WTC11 (cell line): Measurements from ENCODE around the gene VARS1. TPM values are rescaled to one million over a fixed set of nuclear protein-coding genes. Genes with fewer than 3 reads are reported as not detected.

Experiments used
- AR ChIP-seq: fragments of 250-450 bp; sonication (Bioruptor Pico); IDR thresholded peaks from 2 replicates; pipeline ENCODE4 v1.9.0; 2021; ENCODE audit warnings: mild to moderate bottlenecking
- FOXJ3 ChIP-seq: sonication (generic); formaldehyde crosslinking; IDR thresholded peaks from 2 replicates; pipeline ENCODE4 v1.9.0; 2021; ENCODE audit warnings: missing genetic modification reagents, mild to moderate bottlenecking, borderline replicate concordance
- FOXP1 ChIP-seq: sonication (generic); formaldehyde crosslinking; IDR thresholded peaks from 2 replicates; pipeline ENCODE4 v1.8.0; 2022; ENCODE audit warnings: missing genetic modification reagents, mild to moderate bottlenecking, moderate library complexity, borderline replicate concordance
- NFATC4 ChIP-seq: fragments of 250-450 bp; sonication (Bioruptor Pico); IDR thresholded peaks from 2 replicates; pipeline ENCODE4 v1.9.0; 2021; ENCODE audit warnings: mild to moderate bottlenecking
- NR3C1 ChIP-seq: sonication (generic); formaldehyde crosslinking; conservative IDR thresholded peaks from 2 replicates; pipeline ENCODE4 v1.8.1; 2023; ENCODE audit warnings: low read depth, mild to moderate bottlenecking, missing genetic modification reagents
- OVOL2 ChIP-seq: fragments of 250-450 bp; sonication (Bioruptor Pico); IDR thresholded peaks from 2 replicates; pipeline ENCODE4 v1.9.0; 2021; ENCODE audit warnings: mild to moderate bottlenecking, borderline replicate concordance
- PRRX2 ChIP-seq: fragments of 250-450 bp; sonication (Bioruptor Pico); IDR thresholded peaks from 2 replicates; pipeline ENCODE4 v1.8.0; 2021; ENCODE audit warnings: mild to moderate bottlenecking
- ZBTB21 ChIP-seq: sonication (generic); formaldehyde crosslinking; IDR thresholded peaks from 2 replicates; pipeline ENCODE4 v1.8.1; 2023; ENCODE audit warnings: mild to moderate bottlenecking, missing genetic modification reagents, borderline replicate concordance
- ZMAT4 ChIP-seq: fragments of 250-450 bp; sonication (Bioruptor Pico); IDR thresholded peaks from 2 replicates; pipeline ENCODE4 v1.9.0; 2021; ENCODE audit warnings: mild to moderate bottlenecking
- ZNF138 ChIP-seq: sonication (generic); formaldehyde crosslinking; conservative IDR thresholded peaks from 2 replicates; pipeline ENCODE4 v1.8.1; 2022; ENCODE audit warnings: mild to moderate bottlenecking, moderate library complexity, missing genetic modification reagents
- ZNF416 ChIP-seq: fragments of 250-450 bp; sonication (Bioruptor Pico); IDR thresholded peaks from 2 replicates; pipeline ENCODE4 v1.9.0; 2021; ENCODE audit warnings: mild to moderate bottlenecking, inconsistent platforms
- total RNA-seq: library from RNA; stranded (reverse); gene quantifications from 3 replicates; pipeline ENCODE4 v1.2.3, GENCODE V29; 2021
- TF ChIP-seq, protein P1 (sequence below): sonication (generic); formaldehyde crosslinking; IDR thresholded peaks from 2 replicates; pipeline ENCODE4 v1.8.0; 2023; ENCODE audit warnings: missing genetic modification reagents, mild to moderate bottlenecking, borderline replicate concordance
- TF ChIP-seq, protein P2 (sequence below): sonication (generic); formaldehyde crosslinking; conservative IDR thresholded peaks from 2 replicates; pipeline ENCODE4 v1.8.1; 2023; ENCODE audit warnings: mild to moderate bottlenecking, low read depth, missing genetic modification reagents, moderate library complexity
- TF ChIP-seq, protein P3 (sequence below): sonication (generic); formaldehyde crosslinking; IDR thresholded peaks from 2 replicates; pipeline ENCODE4 v1.8.1; 2023; ENCODE audit warnings: mild to moderate bottlenecking, missing genetic modification reagents, moderate library complexity
- TF ChIP-seq, protein P4 (sequence below): sonication (generic); formaldehyde crosslinking; IDR thresholded peaks from 2 replicates; pipeline ENCODE4 v1.8.0; 2022; ENCODE audit warnings: mild to moderate bottlenecking, missing genetic modification reagents
- TF ChIP-seq, protein P5 (sequence below): fragments of 200-600 bp; IDR thresholded peaks from 2 replicates; pipeline ENCODE4 v1.8.0; 2022; ENCODE audit warnings: antibody characterized with exemption
- TF ChIP-seq, protein P6 (sequence below): fragments of 250-450 bp; sonication (Bioruptor Pico); IDR thresholded peaks from 2 replicates; pipeline ENCODE4 v1.8.0; 2021; ENCODE audit warnings: mild to moderate bottlenecking
- TF ChIP-seq, protein P7 (sequence below): fragments of 250-450 bp; sonication (Bioruptor Pico); IDR thresholded peaks from 2 replicates; pipeline ENCODE4 v1.9.0; 2021; ENCODE audit warnings: mild to moderate bottlenecking, borderline replicate concordance

VARS1 gene
- total RNA-seq, 1 experiment from 2014 or later: 177 TPM

- TF ChIP-seq, protein P1, sequence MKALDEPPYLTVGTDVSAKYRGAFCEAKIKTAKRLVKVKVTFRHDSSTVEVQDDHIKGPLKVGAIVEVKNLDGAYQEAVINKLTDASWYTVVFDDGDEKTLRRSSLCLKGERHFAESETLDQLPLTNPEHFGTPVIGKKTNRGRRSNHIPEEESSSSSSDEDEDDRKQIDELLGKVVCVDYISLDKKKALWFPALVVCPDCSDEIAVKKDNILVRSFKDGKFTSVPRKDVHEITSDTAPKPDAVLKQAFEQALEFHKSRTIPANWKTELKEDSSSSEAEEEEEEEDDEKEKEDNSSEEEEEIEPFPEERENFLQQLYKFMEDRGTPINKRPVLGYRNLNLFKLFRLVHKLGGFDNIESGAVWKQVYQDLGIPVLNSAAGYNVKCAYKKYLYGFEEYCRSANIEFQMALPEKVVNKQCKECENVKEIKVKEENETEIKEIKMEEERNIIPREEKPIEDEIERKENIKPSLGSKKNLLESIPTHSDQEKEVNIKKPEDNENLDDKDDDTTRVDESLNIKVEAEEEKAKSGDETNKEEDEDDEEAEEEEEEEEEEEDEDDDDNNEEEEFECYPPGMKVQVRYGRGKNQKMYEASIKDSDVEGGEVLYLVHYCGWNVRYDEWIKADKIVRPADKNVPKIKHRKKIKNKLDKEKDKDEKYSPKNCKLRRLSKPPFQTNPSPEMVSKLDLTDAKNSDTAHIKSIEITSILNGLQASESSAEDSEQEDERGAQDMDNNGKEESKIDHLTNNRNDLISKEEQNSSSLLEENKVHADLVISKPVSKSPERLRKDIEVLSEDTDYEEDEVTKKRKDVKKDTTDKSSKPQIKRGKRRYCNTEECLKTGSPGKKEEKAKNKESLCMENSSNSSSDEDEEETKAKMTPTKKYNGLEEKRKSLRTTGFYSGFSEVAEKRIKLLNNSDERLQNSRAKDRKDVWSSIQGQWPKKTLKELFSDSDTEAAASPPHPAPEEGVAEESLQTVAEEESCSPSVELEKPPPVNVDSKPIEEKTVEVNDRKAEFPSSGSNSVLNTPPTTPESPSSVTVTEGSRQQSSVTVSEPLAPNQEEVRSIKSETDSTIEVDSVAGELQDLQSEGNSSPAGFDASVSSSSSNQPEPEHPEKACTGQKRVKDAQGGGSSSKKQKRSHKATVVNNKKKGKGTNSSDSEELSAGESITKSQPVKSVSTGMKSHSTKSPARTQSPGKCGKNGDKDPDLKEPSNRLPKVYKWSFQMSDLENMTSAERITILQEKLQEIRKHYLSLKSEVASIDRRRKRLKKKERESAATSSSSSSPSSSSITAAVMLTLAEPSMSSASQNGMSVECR (CRISPR knock-in tag): no peak
- TF ChIP-seq ZMAT4 (CRISPR knock-in tag) (no peak), ZNF416 (CRISPR knock-in tag) (peak; percentile 84; the same call in 1 of the 2 replicates), ZNF138 (no peak), OVOL2 (CRISPR knock-in tag) (no peak), AR (no peak), FOXJ3 (CRISPR knock-in tag) (no peak), NR3C1 (no peak), PRRX2 (CRISPR knock-in tag) (peak; percentile 87), ZBTB21 (CRISPR knock-in tag) (no peak), FOXP1 (CRISPR knock-in tag) (peak; percentile 82; the same call in 1 of the 2 replicates), NFATC4 (CRISPR knock-in tag) (no peak)
- TF ChIP-seq, protein P2, sequence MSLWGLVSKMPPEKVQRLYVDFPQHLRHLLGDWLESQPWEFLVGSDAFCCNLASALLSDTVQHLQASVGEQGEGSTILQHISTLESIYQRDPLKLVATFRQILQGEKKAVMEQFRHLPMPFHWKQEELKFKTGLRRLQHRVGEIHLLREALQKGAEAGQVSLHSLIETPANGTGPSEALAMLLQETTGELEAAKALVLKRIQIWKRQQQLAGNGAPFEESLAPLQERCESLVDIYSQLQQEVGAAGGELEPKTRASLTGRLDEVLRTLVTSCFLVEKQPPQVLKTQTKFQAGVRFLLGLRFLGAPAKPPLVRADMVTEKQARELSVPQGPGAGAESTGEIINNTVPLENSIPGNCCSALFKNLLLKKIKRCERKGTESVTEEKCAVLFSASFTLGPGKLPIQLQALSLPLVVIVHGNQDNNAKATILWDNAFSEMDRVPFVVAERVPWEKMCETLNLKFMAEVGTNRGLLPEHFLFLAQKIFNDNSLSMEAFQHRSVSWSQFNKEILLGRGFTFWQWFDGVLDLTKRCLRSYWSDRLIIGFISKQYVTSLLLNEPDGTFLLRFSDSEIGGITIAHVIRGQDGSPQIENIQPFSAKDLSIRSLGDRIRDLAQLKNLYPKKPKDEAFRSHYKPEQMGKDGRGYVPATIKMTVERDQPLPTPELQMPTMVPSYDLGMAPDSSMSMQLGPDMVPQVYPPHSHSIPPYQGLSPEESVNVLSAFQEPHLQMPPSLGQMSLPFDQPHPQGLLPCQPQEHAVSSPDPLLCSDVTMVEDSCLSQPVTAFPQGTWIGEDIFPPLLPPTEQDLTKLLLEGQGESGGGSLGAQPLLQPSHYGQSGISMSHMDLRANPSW (CRISPR knock-in tag): no peak
- TF ChIP-seq, protein P3, sequence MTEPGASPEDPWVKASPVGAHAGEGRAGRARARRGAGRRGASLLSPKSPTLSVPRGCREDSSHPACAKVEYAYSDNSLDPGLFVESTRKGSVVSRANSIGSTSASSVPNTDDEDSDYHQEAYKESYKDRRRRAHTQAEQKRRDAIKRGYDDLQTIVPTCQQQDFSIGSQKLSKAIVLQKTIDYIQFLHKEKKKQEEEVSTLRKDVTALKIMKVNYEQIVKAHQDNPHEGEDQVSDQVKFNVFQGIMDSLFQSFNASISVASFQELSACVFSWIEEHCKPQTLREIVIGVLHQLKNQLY: peak; percentile 81; the same call in 1 of the 2 replicates
- TF ChIP-seq, protein P4, sequence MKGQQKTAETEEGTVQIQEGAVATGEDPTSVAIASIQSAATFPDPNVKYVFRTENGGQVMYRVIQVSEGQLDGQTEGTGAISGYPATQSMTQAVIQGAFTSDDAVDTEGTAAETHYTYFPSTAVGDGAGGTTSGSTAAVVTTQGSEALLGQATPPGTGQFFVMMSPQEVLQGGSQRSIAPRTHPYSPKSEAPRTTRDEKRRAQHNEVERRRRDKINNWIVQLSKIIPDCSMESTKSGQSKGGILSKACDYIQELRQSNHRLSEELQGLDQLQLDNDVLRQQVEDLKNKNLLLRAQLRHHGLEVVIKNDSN (CRISPR knock-in tag): peak; percentile 77
- TF ChIP-seq, protein P5, sequence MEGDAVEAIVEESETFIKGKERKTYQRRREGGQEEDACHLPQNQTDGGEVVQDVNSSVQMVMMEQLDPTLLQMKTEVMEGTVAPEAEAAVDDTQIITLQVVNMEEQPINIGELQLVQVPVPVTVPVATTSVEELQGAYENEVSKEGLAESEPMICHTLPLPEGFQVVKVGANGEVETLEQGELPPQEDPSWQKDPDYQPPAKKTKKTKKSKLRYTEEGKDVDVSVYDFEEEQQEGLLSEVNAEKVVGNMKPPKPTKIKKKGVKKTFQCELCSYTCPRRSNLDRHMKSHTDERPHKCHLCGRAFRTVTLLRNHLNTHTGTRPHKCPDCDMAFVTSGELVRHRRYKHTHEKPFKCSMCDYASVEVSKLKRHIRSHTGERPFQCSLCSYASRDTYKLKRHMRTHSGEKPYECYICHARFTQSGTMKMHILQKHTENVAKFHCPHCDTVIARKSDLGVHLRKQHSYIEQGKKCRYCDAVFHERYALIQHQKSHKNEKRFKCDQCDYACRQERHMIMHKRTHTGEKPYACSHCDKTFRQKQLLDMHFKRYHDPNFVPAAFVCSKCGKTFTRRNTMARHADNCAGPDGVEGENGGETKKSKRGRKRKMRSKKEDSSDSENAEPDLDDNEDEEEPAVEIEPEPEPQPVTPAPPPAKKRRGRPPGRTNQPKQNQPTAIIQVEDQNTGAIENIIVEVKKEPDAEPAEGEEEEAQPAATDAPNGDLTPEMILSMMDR: peak; percentile 57
- TF ChIP-seq, protein P6, sequence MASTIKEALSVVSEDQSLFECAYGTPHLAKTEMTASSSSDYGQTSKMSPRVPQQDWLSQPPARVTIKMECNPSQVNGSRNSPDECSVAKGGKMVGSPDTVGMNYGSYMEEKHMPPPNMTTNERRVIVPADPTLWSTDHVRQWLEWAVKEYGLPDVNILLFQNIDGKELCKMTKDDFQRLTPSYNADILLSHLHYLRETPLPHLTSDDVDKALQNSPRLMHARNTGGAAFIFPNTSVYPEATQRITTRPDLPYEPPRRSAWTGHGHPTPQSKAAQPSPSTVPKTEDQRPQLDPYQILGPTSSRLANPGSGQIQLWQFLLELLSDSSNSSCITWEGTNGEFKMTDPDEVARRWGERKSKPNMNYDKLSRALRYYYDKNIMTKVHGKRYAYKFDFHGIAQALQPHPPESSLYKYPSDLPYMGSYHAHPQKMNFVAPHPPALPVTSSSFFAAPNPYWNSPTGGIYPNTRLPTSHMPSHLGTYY (CRISPR knock-in tag): peak; percentile 90
- TF ChIP-seq, protein P7, sequence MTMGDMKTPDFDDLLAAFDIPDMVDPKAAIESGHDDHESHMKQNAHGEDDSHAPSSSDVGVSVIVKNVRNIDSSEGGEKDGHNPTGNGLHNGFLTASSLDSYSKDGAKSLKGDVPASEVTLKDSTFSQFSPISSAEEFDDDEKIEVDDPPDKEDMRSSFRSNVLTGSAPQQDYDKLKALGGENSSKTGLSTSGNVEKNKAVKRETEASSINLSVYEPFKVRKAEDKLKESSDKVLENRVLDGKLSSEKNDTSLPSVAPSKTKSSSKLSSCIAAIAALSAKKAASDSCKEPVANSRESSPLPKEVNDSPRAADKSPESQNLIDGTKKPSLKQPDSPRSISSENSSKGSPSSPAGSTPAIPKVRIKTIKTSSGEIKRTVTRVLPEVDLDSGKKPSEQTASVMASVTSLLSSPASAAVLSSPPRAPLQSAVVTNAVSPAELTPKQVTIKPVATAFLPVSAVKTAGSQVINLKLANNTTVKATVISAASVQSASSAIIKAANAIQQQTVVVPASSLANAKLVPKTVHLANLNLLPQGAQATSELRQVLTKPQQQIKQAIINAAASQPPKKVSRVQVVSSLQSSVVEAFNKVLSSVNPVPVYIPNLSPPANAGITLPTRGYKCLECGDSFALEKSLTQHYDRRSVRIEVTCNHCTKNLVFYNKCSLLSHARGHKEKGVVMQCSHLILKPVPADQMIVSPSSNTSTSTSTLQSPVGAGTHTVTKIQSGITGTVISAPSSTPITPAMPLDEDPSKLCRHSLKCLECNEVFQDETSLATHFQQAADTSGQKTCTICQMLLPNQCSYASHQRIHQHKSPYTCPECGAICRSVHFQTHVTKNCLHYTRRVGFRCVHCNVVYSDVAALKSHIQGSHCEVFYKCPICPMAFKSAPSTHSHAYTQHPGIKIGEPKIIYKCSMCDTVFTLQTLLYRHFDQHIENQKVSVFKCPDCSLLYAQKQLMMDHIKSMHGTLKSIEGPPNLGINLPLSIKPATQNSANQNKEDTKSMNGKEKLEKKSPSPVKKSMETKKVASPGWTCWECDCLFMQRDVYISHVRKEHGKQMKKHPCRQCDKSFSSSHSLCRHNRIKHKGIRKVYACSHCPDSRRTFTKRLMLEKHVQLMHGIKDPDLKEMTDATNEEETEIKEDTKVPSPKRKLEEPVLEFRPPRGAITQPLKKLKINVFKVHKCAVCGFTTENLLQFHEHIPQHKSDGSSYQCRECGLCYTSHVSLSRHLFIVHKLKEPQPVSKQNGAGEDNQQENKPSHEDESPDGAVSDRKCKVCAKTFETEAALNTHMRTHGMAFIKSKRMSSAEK (CRISPR knock-in tag): no peak
Measured at GRCh38 chr6:31795616-31796298, at the start of gene VARS1 (continued).
